Sciatic nerve (tissue), 2 donors: Measurements from ENCODE around the gene HEBP1. TPM values are rescaled to one million over a fixed set of nuclear protein-coding genes. Genes with fewer than 3 reads are reported as not detected.
"Not testable (repeated sequence)": the region's sequence is repeated elsewhere in the genome, so short reads cannot be mapped to it uniquely, and the experiment has no call there.

Experiments used
- ATAC-seq: fragments of 200-7000 bp; cut with Tn5 transposase; one replicate; pipeline ENCODE4 v1.9.1; 2020; ENCODE audit warnings: mild to moderate bottlenecking, moderate library complexity
- DNase-seq: peaks from one replicate; pipeline ENCODE4 v3.0.0-alpha.2; 2020; ENCODE audit warnings: low spot score
- intact Hi-C: fragments of 100-400 bp; cut with DNase I; formaldehyde crosslinking; loops from one replicate; pipeline ENCODE4 v1.14.2; 2022
- total RNA-seq: library from RNA; stranded (reverse); fragmentation: NEBNext Ultra II Directional; extraction: Animal tissue kit (Norgen Biotek cat#: 25700); gene quantifications from one replicate; pipeline ENCODE4 v1.2.1, GENCODE V29; 2021
- donor health status: DM: no; HTN: no; CAD: no.
- donor health status: DM: no; HTN: no; CAD: no.

The HEBP1 gene, protein sequence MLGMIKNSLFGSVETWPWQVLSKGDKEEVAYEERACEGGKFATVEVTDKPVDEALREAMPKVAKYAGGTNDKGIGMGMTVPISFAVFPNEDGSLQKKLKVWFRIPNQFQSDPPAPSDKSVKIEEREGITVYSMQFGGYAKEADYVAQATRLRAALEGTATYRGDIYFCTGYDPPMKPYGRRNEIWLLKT
- total RNA-seq, result 67.8 TPM

DNA sequence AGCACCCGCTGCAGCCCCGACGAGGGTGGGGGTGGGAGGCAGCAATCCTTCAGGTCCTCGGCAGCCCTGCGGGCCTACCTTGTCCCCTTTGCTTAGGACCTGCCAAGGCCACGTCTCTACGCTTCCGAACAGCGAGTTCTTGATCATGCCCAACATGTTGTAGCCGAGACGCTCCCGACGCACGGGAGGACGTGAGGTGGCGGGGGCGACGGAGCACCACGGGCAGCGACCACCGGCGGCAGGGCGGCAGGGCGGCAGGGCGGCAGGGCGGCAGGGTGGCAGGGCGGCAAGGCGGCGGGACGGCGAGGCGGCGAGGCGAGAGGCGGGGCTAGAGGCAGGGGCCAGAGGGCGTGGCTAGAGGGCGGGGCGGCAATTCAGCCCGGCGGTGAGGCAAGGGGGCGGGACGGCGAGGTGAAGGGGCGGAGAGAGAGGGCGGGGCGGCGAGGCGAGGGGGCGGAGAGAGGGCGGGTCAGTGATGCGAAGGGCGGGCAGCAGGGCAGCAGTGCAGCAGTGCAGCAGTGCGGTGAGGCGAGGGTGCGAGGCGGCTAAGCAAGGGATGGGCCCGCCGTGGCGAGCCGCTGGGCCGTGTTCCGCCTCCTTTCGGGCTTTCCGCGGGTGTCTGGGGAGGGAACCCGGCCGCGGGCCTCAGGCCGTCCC lies at the start of gene HEBP1:
Gene HEBP1, minus strand, starts transcription at position 307 of the 657 bp plus-strand sequence. Its CDS starts 151 bp downstream, at position 156.
- intact Hi-C loops, result no loop called here
- DNase-seq (peak; percentile 99), ATAC-seq (peak; percentile 98)

DNA sequence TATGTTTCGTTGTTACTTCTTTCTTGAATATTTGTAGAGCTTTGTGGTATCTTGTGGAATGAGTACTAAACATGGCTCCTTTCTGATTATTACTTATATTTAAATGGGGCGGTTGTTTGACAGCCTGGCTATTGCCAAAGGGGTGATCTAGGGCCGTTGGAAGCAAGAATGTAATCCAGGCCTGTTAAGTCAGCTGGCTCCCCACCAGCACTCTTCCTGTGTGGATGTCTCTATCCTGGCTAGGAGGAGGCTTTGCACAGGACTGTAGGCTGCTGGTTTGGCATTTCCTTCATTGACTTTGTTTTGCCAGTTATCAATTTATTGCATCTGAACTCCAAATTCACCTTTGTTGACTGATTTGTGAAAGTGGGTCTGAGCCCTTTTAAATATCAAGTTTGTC lies 49.8 kb upstream of the HEBP1 start:
- no peak for DNase-seq
- no peak for ATAC-seq
- intact Hi-C loops, result no loop called here

DNA sequence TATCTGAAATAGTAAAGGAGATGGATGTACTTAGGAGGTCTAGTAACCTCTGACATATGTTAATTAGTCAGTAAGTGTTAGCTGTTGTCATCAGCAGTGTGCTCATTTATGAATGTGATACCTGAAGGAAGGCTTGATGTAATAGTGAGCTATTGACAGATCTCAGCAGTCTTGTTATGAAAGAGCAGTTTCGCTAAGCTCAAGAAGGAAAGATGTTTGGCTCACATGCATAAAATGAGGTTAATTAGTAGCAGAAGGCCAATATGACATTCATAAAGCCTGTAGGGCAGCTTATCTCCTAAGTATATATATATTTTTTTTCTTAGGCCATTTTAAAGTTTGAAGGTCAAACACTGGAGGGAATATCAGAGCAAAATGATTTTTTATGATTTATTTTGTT lies 46.9 kb upstream of the HEBP1 start:
- ATAC-seq, result no peak
- intact Hi-C loops, result no loop called here
- DNase-seq, result no peak

DNA sequence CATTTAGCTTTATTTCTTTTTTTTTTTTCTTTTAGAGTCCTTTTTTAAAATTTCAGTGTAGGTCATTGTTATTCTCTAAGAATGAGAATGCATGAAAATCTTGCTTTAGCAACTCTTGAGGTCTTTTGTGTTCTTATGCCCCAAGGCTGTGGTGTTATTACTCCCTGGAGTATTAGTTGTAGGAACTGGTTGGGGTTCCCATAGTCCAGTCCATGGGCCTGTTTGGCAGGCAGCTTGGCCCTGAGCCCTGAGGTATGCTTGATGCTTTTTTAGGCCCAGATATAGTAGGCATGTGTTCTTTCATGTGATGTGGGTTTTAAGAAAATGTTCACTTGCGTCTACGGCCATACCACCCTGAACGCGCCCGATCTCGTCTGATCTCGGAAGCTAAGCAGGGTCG lies 45.8 kb upstream of the HEBP1 start:
- no peak for ATAC-seq
- DNase-seq, result no peak
- intact Hi-C loops, result no loop called here

DNA sequence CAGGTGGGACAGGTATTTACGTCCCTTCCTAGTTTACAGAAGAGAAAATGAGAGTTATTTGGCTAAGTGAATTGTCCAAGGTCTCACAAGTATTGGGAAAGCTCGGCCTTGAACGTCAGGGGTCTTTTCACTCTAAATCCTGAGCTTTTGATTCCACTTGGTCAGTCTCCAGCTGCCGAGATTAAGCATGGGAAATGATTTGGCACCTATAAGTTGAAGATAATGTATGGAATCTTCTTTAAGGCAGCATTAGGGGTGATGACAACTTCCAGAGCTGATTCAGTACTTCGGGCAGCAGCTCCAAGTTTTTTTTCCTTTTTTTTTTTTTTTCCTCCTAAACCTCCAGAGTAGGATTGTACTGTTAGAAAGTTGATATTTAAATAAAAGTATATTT lies 44.8 kb upstream of the HEBP1 start:
- ATAC-seq (no peak), DNase-seq (no peak)
- intact Hi-C loops, result no loop called here

DNA sequence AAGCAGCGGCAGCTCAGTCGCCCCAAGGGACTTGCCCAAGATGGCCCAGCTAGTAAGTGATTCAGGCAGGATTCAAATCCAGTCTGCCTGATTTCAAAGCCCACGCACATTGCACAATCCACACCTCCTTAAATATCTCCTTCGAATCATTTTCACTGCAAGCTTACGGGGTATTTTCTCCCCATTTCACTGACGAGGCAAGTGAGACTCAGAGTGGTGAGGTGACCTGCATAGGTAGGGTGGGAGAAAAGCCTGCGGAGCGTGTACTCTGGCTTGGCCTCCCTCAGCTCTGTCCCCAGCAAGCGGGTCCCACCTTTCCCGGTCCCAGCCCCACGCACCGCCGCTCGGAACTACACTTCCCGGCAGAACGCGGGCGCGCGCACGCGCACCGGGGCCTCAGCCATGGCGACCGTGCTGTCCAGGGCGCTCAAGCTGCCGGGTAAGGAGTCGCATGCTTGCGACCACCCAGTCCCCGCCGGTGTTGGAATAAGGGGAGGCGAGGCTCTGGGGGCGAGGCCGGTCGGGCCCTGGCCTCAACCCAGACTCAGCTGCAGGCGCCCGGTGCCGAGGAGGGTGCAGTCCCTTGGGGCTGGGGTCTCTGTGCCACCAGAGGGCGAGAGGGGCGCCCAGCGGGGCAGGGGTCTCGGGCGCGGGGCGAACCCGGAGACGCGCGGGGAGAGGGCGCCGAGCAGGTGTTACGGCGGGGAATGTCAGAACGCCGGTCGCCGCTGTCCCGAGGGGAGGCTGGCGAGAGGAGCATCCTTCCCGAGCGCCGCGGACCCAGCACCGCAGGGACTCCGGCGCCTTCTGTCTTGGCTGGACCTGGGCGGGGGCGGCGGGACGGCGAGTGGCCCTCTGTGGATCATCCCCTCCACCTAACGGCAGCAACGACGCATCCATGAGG lies 44.2 kb upstream of the HEBP1 start, which contains the start of gene FAM234B:
Gene FAM234B, plus strand, starts transcription at position 380 of the 904 bp plus-strand sequence. Its CDS starts 23 bp downstream, at position 403.
- intact Hi-C loops, result no loop called here
- peak; percentile 89 for DNase-seq

DNA sequence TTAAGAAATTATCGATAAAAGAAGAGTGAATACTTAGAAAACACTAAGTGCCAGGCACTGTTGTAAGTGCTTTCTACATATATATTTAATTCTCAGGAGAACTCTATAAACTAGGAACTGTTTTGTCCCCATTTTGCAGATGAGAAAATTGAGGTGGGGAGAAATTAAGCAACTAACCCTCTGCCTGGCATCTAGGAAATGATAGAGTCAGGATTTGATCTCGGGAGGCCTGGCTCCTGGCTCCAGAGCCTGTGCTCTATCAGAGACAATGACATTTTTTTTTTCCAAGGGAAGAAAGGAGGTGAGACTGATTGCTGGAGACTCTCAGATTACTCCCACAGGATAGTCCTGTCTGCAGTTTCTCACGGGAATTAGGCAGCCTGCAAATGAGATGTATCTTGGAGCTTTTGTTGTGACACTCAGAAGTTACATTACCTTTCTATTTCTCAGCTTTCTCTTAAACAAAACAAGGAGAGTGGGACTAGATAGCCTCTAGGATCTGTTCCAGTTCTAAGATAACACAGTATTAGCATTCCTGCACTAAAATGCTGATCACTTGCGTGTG lies 42.7 kb upstream of the HEBP1 start:
- ATAC-seq (no peak), DNase-seq (no peak)
- intact Hi-C loops, result no loop called here

More for the DNA sequence above, 44.2 kb upstream of the HEBP1 start, which contains the start of gene FAM234B:
- ATAC-seq, result peak; percentile 97

DNA sequence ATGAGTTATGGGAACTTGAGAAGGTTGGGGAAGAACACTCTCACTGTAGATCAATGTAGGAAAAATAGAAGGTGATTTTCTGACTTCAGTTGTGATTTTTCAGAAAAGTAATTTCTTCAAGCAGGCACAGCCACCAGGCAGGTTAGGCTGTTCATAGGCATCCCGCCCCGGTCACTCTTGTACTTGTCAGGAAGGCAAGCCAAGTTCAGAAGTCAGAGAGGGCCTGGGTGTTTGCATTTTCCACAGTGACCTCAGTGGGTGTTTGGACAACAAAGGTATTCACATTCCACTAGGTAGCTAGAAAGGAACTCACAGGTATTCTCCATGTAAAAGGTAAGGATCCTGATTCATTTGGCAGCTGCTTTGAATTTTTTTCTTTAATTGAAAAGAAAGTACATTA lies 41.2 kb upstream of the HEBP1 start:
- intact Hi-C loops, result no loop called here
- DNase-seq (no peak), ATAC-seq (no peak)

DNA sequence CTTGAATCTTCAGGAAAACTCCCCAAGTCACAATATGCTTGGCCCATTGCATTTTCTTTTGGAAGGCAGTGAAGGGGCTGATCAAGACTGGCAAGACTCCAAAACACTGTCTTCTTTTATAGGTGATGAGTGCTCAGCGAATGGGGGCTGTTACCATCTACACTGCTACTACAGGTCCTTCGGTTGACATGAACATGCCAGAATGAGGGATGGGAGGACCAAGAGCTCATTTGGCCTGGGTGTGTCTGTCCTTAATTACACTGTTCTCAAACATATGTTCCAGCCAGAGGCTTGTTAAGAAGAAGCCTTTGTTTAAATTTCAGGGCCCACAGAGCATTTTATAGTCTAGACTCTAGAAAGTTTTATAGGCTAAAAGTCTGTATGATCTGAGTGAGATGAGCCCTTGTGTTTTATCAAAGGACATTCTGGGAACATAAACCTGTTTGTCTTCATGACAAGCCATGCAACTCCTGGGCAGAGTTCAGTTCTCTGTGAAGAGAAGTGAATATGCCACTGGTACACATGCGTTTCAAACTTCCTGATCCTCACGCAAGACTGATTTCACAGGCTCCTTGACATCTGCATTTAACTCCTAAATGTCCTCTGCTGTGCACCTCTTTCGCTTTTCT lies 39.4 kb upstream of the HEBP1 start:
- intact Hi-C loops, result no loop called here
- DNase-seq (no peak), ATAC-seq (no peak)

DNA sequence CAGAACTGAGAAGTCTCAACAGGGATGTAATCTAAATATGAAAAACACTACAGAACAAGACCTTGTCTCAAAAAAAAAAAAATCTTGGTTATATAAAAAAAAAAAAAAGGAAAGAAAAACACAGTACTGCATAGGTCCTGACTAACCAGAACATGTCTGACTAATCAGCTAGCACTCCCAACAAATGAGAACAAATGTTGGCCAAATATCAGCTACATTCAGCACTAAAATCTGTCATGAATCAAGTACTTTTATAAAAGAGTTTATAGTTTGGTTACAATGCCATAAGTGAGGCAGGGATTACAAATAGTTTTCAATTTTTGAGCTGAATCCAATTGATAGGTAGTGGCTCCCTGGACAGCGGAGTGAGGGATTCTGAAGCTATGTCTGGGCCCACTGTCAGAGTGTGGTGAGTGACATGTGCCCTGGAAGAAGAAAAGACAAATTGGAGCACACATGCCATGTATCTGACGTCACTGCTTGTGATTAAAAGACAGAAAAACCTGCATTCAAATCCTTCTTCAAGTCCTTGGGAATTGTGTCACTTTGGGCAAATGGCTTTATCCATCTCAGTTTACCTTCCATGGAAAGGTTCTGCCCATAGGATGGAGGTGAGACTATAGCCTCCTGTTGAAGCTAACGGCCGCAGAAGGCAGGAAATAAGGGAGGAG lies 38.6 kb upstream of the HEBP1 start:
- intact Hi-C loops, result no loop called here
- no peak for DNase-seq
- no peak for ATAC-seq

DNA sequence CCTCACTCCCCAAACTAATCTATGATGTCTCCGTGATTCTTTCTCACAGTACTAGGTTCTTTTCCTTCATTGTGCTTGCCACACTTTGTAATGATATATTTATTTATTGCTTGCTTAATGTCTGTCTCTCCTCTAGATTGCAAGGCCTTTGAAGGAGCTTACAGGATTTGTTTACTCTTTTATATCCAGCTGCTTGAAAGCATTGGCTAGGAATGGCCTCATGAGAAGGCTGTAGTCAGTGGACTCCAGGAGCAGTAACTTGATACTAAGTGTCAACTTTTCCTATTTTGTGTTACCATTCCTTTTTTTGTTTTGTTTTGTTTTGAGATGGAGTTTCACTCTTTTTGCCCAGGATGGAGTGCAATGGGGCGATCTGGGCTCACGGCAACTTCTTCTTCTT lies 36.8 kb upstream of the HEBP1 start:
- ATAC-seq (no peak), DNase-seq (no peak)
- intact Hi-C loops, result no loop called here

DNA sequence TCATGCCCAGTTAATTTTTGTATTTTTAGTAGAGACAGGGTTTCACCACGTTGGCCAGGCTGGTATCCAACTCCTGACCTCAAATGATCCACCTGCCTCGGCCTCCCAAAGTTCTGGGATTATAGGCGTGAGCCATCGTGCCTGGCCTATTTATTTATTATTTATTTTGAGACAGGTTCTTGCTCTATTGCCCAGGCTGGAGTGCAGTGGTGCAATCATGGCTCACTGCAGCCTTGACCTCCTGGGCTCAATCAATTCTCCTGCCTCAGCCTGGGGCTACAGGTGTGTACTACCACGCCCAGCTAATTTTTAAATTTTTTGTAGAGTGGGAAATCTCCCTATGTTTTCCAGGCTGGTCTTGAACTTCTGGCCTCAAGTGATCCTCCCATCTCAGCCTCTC lies 35.3 kb upstream of the HEBP1 start:
- ATAC-seq, DNase-seq, intact Hi-C loops: not testable (repeated sequence)

DNA sequence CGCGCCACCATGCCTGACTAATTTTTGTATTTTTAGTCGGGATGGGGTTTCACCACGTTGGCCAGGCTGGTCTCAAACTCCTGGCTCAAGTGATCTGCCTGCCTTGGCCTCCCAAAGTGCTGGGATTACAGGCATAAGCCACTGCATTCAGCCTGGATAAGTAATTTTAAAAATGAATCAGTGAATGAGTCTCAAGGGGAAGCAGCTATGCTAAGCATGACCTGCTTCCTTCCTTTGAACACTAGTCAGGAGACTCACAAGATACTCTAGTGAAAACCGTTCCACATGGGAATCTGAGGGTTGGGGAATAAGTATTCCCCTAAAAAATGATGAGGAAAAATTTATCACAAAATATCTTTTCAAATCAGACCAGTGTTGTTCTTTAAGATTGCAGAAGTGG lies 33.4 kb upstream of the HEBP1 start:
- ATAC-seq, result no peak
- no peak for DNase-seq
- intact Hi-C loops, result no loop called here

DNA sequence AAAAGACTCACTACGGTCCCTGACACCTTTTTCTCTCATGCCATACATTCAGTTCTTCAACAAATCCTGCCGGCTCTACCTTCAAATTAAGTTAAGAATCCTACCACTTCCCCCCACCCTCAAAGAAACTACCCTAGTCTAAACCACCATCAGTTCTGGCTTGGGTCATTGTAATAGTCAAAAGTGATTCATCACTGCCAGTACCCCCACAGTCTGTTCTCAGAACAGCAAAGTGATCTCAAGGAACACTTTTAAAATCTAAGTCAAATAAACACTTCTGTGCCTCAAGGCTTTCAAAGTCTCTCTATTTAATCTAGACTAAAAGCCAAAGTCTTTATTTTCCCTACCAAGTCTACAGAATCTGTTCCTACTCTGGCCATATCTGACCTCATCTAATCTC lies 32.1 kb upstream of the HEBP1 start:
- ATAC-seq, result no peak
- intact Hi-C loops, result no loop called here
- no peak for DNase-seq

DNA sequence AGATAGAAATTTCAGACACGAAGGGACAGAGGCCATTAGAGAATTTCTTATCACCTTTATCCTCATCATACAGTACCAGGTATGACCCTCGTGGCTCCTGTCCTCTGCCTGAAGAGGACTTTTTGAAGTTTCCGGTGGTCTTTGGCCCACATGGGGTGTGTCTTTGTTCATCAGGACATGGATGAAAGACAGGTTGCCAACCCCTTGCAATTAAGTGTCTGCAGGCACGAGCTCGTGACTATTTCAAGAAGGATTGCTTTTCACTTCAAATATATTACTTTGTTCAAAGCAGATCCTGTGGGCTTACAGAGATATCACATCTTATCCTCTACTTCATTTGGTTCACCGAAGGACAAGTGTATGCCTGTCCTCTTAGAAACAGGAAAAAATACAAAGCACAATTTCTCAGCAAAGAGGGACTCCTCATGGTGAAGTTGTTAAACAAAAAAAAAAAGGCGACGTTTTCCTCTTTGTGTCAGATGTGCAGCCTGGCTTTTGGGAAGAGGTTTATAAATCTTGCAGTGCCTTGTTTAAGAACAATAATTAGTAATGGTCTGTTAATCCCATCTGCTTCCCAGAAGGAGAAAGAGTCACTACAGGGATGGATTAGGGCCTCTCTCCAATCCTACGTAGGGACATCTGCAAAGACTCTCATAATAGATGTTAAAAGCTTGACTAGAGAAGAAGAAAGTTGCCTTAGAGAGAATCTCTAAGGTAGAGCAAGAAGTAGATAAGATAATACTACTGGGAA lies 30.7 kb upstream of the HEBP1 start:
- DNase-seq (no peak), ATAC-seq (no peak)
- intact Hi-C loops, result no loop called here

DNA sequence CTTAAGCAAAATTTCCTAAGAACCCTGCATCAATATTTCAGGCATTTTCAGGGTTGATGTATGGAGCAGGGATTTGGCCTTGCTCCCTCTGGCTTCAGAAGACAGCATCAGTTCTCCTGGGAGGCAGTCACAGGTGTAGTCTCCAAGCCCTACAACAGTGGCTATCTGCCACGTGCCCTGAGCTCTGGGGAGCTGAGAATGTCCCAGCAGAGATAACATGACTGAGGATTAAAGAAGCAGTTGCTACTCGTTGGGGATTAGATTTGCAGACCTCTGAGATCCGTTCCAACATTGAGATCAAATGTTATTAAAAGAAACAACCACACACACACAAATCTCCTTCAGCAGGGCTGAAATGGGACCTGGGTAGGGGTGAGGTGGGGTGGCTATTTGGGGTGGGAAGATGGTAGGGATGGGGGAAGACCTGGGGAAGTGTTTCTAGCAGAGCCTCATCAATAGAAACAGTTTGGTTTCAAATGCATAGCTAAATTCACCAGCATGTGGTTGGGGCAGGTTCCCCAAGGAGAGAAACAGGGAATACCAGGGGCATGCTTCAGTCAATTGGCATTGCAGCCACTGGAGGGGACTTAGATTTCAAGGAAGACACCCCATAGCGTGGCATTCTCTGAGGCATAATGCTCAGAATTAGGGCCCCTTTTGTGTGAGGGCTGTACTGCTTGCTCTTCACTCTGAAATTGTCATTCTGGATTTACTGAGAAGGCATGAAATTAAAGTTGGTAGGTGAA lies 28.9 kb upstream of the HEBP1 start:
- ATAC-seq, result no peak
- no peak for DNase-seq
- intact Hi-C loops, result no loop called here

DNA sequence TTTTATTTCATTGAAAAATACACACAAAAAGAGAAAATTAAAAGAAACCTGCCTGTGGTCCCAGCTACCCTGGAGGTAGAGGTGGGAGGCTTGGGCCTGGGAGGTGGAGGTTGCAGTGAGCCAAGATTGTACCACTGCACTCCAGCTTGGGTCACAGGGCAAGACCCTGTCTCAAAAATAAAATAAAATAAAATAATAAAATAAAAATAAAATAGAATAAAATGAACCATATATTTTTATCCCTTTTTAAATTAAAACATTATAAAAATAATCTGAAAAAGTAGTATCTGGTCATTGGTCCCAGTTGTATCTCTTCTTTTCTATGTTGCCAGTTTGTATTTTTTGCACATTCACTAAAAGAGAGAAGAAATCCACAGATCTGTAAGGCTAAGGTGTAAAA lies 27.4 kb upstream of the HEBP1 start:
- no peak for DNase-seq
- intact Hi-C loops, result no loop called here
- ATAC-seq, result no peak
